Measurements from ENCODE around the gene ZNF316. TPM values are rescaled to one million over a fixed set of nuclear protein-coding genes. Genes with fewer than 3 reads are reported as not detected.

The ZNF316 gene
- total RNA-seq, 1 donor from 2014 or later: 16.3 TPM

GRCh38 chr7:6600093-6600492 lies 37.0 kb upstream of the ZNF316 start:
- DNase-seq (ENCODE audit: low read depth) (no peak), FAIRE-seq (no peak)
- no peaks in the 10 kb centered on the region for H3K27me3 ChIP-seq (ENCODE audit: control insufficient read depth, insufficient read depth, low read length)
- TF ChIP-seq CTCF (IDR thresholded peaks at IDR 0.05; ENCODE audit: insufficient read depth, low read length, severe bottlenecking): no peak
- H3K4me3 ChIP-seq (ENCODE audit: low read depth, low read length): no peak overlapping the region
- peaks cover 16% of the 10 kb centered on the region for H3K36me3 ChIP-seq (ENCODE audit: control insufficient read depth, insufficient read depth, low read length)

- DNase-seq (ENCODE audit: low read depth): no peak
- peaks cover 9% of the 10 kb centered on the region for H3K36me3 ChIP-seq (ENCODE audit: control insufficient read depth, insufficient read depth, low read length)
- no peaks in the 10 kb centered on the region for H3K27me3 ChIP-seq (ENCODE audit: control insufficient read depth, insufficient read depth, low read length)
- FAIRE-seq: no peak
- no peak for TF ChIP-seq CTCF (IDR thresholded peaks at IDR 0.05; ENCODE audit: insufficient read depth, low read length, severe bottlenecking)
- no peak overlapping the region for H3K4me3 ChIP-seq (ENCODE audit: low read depth, low read length)
These were observed 32.7 kb upstream of the ZNF316 start for GRCh38 chr7:6604458-6604857.

- Histone ChIP-seq H3K36me3 (ENCODE audit: control insufficient read depth, insufficient read depth, low read length) (peaks cover 3% of the 10 kb centered on the region), H3K27me3 (ENCODE audit: control insufficient read depth, insufficient read depth, low read length) (no peaks in the 10 kb centered on the region), H3K4me3 (ENCODE audit: low read depth, low read length) (no peak overlapping the region)
- FAIRE-seq (no peak), DNase-seq (ENCODE audit: low read depth) (no peak)
- TF ChIP-seq CTCF (IDR thresholded peaks at IDR 0.05; ENCODE audit: insufficient read depth, low read length, severe bottlenecking): no peak
These were observed 30.1 kb upstream of the ZNF316 start for GRCh38 chr7:6606866-6607583.

GRCh38 chr7:6607651-6608051 lies 29.5 kb upstream of the ZNF316 start:
- H3K36me3 ChIP-seq (ENCODE audit: control insufficient read depth, insufficient read depth, low read length): peaks cover 2% of the 10 kb centered on the region

GRCh38 chr7:6608081-6608480 lies 29.0 kb upstream of the ZNF316 start:
- no peaks in the 10 kb centered on the region for H3K27me3 ChIP-seq (ENCODE audit: control insufficient read depth, insufficient read depth, low read length)
- peaks cover 2% of the 10 kb centered on the region for H3K36me3 ChIP-seq (ENCODE audit: control insufficient read depth, insufficient read depth, low read length)
- no peak for DNase-seq (ENCODE audit: low read depth)
- no peak for TF ChIP-seq CTCF (IDR thresholded peaks at IDR 0.05; ENCODE audit: insufficient read depth, low read length, severe bottlenecking)
- no peak for FAIRE-seq
- no peak overlapping the region for H3K4me3 ChIP-seq (ENCODE audit: low read depth, low read length)

More at GRCh38 chr7:6607651-6608051, 29.5 kb upstream of the ZNF316 start:
- no peaks in the 10 kb centered on the region for H3K27me3 ChIP-seq (ENCODE audit: control insufficient read depth, insufficient read depth, low read length)
- FAIRE-seq (no peak), DNase-seq (ENCODE audit: low read depth) (no peak)
- H3K4me3 ChIP-seq (ENCODE audit: low read depth, low read length): no peak overlapping the region
- TF ChIP-seq CTCF (IDR thresholded peaks at IDR 0.05; ENCODE audit: insufficient read depth, low read length, severe bottlenecking): no peak

- peaks cover 2% of the 10 kb centered on the region for H3K36me3 ChIP-seq (ENCODE audit: control insufficient read depth, insufficient read depth, low read length)
These were observed 28.3 kb upstream of the ZNF316 start for GRCh38 chr7:6608794-6609193.

More at GRCh38 chr7:6608794-6609193, 28.3 kb upstream of the ZNF316 start:
- H3K4me3 ChIP-seq (ENCODE audit: low read depth, low read length): no peak overlapping the region
- DNase-seq (ENCODE audit: low read depth) (no peak), FAIRE-seq (no peak)
- H3K27me3 ChIP-seq (ENCODE audit: control insufficient read depth, insufficient read depth, low read length): no peaks in the 10 kb centered on the region
- no peak for TF ChIP-seq CTCF (IDR thresholded peaks at IDR 0.05; ENCODE audit: insufficient read depth, low read length, severe bottlenecking)
